GM18520 (cell line): Measurements from ENCODE around the gene PRLHR.

Source experiments
- ATAC-seq: cut with Tn5 transposase; IDR thresholded peaks from one replicate; pipeline ENCODE4 v1.9.1; 2021; ENCODE audit not compliant: unreplicated experiment

The PRLHR gene

DNA sequence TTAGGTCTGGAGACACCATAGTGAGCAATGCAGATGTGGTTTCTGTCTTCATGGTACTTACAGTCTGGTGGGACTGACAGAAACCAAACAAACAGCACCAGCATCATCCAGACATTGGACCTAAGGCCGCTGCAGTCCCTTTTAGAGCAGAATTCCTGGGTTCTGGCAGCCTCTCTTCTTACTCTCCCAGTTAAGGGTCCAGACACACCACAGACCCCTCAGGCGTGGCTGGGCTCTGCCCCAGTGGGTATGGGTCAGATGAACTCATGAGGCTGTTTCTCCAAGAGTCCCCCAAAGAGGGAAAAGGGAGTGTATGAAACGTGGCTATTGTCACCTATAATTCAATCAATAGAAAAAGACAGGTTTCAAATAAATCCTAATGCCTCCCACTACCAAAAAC, 31.3 kb downstream of the PRLHR start:
- ATAC-seq: no peak

DNA sequence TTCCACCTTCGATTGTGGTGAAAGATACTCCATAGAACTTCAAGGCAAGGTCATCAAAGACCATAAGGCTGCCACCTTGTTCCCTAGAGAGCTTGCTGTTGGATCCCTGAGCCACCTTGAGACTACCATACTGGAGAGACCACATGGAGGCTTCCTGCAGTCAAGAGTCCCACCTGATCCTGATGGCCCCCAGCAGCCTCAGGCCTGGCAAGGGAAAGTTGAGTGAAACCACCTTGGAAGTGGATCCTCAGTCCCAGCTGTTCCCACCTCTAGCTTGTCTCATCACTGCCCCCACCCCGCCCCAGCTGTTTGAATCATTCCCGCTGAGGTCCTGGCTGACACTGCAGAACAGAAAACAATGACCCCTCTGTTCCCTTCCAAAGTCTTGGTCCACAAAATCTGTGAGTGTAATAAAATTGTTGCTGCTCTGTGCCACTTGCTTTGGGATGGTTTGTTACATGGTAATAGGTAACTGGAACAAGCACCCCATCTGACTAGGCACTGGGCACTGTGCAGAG, 32.0 kb downstream of the PRLHR start:
- ATAC-seq: no peak

DNA sequence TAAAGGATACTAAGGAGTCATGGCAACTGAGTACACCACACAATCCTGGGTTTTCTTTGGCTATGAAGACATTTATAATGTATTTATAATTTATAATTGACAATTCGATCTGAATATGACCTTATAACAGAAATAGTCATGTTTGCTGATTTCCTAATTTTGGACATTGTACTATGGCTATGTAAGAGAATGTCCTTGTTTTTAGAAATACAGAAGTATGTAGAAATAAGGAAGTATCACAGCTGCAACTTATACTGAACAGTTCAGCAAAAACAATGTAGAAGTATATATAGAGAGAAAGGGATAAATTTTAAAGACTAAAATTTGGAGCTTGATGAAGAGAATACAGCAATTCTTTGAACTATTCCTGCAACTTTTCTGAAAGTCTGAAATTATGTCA, 32.6 kb downstream of the PRLHR start:
- no peak for ATAC-seq

- no peak for ATAC-seq
These were observed 37.5 kb downstream of the PRLHR start for GRCh38 chr10:118557946-118558345.

GRCh38 chr10:118551535-118552100, 43.8 kb downstream of the PRLHR start:
- ATAC-seq: no peak

DNA sequence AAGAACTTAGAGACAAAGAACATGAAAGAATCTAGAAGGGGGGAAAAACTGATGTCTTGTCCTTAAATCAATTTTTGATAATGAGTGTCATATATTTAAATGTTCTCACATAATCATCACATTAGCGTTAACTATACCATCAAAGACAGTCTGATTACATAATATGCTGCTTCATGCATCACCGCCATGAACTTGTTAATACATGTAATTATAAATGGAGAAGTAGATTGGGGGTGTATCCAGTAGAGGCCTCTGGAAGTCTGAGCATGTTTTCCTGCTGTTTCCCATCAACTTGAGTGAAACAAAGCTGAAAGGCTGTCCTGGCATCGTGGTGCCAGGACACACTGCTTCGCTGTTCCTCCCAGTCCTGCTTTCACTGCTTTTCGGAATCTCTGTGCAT, 48.2 kb downstream of the PRLHR start:
- ATAC-seq: no peak

GRCh38 chr10:118546479-118546878, 49.0 kb downstream of the PRLHR start:
- no peak for ATAC-seq

- ATAC-seq: no peak
These were observed 50.1 kb downstream of the PRLHR start for GRCh38 chr10:118545381-118545780.

- no peak for ATAC-seq
These were observed 51.0 kb downstream of the PRLHR start for GRCh38 chr10:118544401-118544948.

- peak; percentile 60 for ATAC-seq
These were observed 51.6 kb downstream of the PRLHR start for GRCh38 chr10:118543714-118544400.

- ATAC-seq: no peak
These were observed 52.7 kb downstream of the PRLHR start for GRCh38 chr10:118542745-118543144.

- ATAC-seq: no peak
These were observed 53.2 kb downstream of the PRLHR start for GRCh38 chr10:118542205-118542604.

- no peak for ATAC-seq
These were observed 53.7 kb downstream of the PRLHR start for GRCh38 chr10:118541718-118542117.
